NK-92 (cell line): ENCODE data around the gene GATA6.
"Not testable (repeated sequence)": the region's sequence is repeated elsewhere in the genome, so short reads cannot be mapped to it uniquely, and the experiment has no call there.

Source experiments
- DNase-seq: peaks from one replicate; lab custom pipeline; 2025; ENCODE audit not compliant: unreplicated experiment; lab: John Stamatoyannopoulos, UW

GATA6 gene

DNA sequence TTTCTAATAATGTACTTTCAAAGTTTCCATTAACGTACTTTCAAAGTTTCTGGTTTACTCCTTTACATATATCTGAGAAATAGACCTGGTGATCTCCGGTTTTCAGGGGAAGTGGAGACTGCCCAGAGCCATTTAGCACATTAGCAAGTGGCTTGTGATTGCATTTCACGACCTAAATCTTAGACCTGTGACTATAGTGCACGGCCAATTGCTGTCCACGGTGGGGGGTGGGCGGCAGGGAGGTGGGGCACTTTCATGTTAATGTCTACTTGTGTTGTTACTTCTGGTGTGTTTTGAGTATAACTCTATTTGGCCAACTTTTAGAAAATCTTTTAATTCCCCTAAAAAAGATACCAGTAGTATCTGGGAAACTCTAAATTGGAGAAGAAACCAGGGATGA lies 11.3 kb downstream of the GATA6 start:
- DNase-seq: no peak

DNA sequence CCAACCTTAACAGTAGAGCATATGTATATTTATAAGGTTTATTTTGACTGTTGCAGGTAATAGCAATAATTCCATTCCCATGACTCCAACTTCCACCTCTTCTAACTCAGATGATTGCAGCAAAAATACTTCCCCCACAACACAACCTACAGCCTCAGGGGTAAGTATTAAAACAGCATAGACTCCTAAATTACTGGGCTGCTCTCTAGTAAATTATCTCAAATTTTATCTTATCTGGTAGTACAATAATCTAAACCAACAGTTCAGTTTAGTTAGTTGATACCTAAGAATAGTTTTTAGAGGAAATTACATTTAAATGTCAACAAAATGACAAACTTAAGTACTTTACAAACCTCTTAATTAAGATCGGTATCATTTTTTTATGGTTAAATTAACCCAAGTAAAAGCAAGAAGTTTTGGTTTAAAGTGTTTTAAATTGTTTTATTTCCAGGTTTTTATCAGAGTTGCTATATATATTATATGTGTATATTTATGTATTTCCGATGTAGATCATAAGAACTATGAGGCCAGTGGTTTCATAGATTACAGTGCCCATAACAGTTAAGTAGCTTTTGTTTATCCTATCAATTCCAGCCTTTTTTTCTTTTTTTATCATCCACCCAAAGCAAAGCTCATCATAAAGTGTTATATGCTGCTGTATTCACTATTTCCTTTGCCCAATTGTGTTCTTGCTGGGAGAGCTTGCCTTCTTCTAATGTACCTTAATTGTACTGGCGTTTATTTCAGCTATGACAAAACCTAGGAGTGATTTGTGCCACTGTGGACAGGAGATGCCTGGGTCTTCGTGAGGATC lies 13.7 kb downstream of the GATA6 start:
- DNase-seq: no peak

DNA sequence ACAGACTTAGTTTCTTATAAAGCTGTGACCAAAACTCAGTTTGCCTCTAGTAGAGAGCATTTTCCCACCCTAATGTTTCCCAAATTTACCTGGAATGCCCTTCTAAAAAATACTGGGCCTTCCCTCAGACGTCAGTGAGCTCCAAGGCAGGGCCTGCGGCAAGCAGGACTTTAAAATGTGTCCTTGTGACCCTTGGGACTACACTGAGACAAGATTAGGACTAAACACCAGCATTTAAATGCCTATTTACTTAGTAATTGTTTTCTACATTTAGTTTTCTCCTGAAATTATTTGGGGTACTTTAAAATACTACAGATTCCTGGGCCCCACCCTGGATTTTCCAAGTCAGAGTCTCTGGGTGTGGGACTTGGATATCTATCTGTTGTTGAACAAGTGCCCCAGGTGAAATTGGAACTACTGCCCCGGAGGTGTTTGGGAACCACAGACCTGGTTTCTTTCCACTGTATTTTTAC lies 14.3 kb downstream of the GATA6 start:
- DNase-seq: no peak

DNA sequence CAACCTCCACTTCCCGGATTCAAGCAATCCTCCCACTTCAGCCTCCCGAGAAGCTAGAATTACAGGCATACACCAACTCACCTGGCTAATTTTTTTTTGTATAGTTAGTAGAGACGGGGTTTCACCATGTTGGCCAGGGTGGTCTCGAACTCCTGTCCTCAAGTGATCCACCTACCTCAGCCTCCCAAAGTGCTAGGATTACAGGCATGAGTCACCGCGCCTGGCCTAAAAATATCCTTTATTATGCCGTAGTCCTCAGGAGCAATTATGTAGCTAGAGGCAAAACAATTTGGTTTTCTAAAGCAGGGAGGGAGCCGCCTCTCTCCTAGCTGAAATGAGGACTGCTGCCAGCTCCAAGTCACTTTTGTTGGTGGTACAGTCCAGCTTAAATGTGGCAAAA lies 15.2 kb downstream of the GATA6 start:
- not testable (repeated sequence) for DNase-seq

DNA sequence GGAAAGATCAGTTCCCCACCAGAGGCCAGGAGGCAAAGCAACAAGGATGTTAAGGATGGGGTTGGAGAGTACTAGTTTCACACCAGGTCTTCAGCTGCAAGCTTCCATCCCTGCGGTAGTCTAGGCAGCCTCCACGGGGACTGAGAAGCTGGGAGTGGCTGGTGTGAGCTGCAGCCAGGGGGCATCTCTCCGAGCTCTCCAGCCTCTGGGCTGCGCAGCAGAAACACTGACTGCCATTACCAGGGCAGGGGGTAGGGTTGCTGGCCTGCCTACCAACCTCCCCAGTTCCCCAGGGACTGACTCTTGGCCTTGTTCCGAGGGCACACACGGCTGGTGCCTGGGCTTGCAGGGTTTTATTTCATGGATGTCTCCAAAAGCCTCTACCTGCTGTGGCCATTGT lies 15.9 kb downstream of the GATA6 start:
- DNase-seq: no peak

DNA sequence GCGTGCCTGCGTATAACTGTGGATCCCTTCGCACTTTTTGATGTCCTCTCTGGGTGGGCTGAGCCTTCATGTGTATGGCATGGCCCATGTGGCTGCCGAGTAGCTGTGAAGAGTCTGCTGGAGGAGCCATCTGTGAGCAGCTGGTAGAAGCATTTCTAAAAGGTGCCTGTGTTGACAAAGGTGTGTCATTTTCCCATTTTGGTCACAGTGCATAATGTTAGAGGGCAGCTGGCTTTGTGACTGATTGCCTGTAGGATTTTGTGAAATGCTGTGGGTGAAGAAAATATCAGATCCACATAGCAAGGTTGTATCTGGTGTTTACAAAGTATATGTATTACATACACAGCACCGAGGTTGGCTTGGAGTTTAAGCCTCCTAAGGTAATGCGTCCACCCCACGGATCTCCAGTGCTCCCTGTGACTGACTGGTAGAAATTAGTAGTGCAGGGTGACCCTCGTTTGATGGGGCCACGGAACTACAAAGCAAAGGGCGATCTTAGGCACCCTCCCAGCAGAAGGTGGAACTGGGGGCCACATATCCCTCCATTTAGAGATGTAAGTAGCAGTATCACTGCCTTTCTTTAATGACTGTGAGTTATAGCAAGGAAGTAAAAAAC lies 16.5 kb downstream of the GATA6 start:
- DNase-seq: no peak

DNA sequence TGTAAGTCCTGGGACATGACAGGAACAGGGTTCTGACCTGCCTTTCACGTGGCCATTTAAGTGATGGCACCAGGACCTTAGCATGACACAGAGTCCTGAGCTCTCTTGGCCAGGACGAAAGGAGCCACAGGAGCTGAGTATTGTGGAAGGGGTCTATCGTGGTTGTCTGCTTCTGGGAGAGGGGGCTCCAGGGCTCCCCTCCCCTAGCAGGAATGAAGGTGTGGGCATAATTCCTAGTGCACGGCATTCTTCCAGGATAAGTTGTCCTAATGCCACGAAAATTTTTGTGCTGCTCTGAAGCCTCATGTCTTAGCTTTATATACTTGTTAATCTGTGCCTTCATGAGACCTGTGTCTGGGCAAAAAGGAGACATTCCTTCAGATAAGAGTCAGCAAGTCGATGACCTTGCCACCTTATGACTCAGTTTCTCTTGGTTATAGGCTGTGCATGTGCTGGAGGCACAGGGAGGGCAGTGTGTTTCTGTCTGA lies 17.1 kb downstream of the GATA6 start:
- no peak for DNase-seq

DNA sequence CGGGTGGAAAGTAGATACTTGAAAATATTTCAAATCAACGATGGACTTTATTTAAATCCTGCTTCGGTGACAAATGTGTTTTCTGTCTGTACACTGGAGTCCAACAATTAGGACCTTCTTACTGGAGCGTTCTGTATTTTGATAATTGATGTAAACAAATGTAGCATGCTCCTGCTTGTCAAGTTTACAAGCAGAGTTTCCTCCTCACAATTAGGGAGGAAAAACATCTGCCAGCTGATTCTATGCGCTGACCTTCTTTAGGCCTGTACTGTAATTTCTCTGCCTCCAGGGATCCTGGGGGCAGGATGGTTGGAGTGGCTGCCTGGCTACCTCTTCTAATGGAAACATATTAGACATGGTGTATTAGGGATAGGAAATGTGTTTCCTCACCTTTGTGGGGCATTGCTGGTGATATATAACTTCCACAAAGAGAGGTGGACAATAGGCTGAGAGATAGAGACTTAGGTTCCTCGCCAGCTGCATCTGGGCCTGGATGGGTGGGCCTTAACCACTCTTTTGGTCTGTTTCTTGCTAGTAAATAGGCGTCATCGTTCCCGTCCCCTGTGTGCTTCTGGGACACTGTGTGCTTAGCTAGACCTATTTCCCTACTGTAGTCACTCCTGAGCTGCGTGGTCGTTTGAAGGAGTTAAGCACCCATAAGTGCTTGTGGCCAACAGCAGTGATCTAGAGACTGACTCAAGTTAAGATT lies 19.3 kb downstream of the GATA6 start:
- DNase-seq: no peak

DNA sequence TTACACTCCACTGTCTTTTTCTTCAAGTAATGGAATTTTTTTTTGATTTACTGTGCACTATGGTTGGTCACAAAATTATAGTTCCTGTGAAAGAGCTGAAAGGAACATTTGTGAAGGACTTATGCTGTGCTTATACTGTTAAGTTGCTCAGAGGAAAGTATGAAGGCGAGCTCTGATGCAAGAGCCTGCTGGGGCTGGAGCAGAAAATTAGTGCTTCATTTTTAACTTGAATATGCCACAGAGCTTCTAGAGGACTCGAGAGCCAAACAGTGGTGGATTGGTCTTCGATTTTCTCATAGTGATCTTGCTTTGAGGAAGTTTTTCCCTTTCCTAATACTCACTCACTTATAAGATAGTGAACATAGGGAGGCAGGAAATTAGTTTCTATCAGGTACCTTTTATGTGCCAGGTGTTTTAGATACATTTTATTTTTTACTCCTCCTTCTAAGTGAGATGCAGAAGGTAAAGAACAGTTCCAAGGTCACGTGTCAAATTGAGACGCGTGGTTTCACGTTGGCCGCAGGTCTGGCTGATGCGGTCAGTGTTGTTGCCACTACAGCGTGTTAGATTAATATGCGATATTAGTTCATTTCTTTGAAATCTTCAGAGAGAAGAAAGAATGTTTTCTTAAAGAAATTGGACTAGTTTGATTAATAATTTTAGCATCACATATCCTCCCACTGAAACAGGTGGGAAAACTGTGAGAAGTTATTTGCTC lies 20.2 kb downstream of the GATA6 start:
- no peak for DNase-seq

DNA sequence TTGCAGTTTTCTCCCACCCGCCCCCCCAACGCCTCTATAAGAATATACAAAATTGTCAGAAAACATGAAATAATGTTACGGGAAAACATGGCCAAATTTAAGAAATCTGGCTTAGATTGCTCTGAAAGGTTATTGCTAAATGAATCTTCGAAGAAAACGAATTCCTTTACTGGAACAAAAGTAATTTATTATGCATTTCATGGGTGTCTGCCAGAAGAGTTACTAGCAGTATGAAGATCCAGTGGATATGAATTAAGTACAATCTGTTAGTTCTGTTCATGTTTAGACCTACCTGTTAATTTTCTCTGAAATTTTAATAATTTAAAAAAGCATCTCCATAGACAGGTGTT lies 21.9 kb downstream of the GATA6 start:
- DNase-seq: no peak

DNA sequence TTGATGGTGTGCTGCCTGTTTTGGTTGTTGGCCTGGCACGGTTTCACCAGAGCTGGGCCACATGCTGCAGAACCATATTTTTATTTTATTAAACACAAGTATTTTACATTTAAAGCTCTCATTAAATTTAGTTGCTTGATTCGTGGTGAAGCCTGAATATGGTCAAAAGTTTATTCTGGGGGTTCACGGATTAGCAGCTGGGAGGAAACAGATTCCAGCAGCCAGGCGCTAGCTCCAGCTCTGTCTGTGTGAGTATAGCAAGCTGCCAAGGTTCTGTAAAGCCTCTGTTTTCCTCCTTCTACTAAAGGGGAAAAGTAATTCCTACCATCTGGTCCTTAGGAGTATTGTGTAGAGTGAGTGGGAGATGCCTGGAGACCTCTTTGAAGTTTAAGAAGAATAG lies 22.5 kb downstream of the GATA6 start:
- no peak for DNase-seq

DNA sequence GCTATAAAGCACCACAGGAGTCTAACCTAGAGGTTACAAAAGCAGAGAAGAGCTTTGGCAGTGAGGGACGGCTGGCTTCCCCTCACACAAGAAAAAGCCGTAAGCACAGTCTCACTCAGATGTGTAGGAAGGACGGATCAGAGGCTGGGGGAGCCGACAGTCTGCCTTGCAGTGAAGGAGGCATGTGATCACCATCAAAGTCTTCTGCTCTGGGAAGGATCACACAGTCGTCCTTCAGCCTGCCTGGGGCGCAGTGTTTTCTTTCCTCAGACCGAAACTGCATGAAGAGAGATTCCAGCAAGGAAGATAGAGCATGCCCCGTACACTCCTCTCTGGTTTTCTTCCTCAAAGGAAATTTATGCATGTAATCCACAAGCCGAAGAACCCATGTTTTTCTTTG lies 24.1 kb downstream of the GATA6 start:
- DNase-seq: no peak

DNA sequence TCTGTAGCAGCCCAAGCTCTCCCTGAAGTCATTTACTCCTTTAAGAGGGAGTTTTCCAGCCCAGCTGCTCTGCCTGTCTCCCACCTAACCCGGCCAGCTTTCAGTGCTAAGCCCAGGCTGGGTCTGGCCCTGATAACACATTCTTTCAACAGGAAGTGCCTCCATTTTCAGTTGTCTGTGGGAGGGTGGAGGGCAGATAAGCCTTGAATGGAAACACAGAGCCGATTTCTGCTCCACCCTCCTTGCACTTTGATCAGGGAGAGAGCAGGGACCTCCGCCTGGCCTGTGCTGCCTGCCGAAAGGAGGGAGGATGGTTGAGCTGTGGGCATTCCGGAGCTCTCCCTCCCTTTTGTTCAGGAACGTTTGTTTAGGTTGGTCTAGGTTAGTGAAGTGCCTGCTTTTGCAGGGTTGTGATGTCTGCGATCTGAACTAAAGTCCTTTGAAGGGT lies 24.8 kb downstream of the GATA6 start:
- DNase-seq: no peak

DNA sequence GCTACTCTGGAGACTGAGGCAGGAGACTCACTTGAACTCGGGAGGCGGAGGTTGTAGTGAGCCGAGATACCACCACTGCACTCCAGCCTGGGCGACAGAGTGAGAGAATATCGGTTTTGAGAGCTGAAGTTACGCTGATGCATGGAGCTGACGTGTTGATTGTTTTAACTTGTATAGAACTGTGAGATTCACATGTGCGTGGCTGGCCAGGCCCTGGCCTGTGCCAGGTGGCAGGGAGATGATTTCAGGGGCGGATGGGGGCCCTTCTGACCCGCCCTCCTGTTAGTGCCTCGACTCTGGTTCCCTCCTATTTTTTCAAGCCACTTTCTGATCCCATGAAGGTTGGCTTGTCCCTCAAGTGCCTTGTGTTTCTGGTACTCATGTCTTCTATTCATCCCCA lies 25.7 kb downstream of the GATA6 start:
- no peak for DNase-seq

DNA sequence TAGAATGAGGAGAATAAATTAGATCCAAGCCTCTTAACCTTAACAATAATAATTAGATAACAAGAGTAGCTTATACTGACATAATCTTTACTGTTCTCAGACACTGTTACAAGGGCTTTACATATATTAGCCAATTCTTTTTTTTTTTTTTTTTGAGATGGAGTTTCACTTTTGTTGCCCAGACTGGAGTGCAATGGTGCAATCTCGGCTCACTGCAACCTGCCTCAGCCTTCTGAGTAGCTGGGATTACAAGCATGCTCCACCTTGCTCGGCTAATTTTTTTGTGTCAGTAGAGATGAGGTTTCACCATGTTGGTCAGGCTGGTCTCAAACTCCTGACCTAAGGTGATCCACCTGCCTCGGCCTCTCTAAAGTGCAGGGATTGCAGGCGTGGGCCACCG lies 27.6 kb downstream of the GATA6 start:
- DNase-seq: not testable (repeated sequence)

DNA sequence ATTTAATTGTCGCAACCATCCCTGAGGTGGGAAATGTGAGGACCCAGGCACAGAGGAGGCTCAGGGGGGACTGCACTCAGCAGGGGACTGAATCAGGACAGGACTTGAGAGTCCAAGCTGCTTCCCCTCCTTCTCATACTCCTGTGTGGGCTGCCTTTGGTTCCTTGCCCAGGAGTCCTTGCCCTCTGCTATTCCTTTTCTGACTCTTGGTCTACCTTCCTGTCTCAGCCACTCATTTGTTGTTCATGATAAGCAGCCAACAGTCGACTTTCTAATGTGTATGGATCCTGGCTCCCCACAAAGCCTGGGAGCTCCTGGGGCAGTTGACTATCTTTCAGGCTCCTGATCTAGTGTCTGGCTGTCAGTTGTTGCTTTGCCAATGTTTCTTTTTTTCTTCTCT lies 28.3 kb downstream of the GATA6 start:
- DNase-seq: no peak

DNA sequence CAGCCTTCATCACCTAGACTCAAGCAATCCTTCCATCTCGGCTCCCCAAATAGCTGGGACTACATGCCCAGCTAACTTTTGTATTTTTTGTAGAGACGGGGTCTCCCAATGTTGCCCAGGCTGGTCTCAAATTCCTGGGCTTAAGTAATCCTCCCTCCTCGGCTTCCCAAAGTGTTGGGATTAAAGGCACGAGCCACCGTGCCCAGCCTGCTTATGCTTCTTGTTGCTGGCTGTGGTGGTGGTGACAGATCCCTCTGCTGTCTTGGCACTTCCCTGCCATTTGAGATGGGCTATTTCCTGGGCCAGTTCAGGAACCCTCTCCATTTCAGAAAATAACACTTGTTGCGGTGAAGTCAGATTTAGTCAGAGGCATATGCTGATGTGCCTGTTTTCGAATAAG lies 28.8 kb downstream of the GATA6 start:
- DNase-seq: no peak

DNA sequence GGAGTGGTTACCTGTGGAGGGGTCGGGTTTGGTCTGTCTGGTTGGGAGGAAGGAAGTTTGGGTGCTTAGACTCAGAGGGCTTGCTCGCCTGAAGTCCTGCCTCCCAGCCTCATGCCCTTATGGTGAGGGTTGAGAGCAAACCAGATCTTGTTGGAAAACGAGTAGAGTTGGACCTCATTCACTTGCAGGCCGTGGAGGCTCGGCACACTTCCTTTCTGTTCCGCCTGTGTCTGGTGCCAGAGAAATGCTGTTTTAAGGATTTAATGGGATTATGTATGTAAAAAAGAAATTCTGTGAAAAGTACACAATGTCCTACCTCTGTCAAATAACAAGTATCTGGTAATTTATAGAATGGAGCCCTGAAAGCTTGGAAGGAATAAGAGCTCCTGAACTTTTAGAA lies 29.6 kb downstream of the GATA6 start:
- no peak for DNase-seq

DNA sequence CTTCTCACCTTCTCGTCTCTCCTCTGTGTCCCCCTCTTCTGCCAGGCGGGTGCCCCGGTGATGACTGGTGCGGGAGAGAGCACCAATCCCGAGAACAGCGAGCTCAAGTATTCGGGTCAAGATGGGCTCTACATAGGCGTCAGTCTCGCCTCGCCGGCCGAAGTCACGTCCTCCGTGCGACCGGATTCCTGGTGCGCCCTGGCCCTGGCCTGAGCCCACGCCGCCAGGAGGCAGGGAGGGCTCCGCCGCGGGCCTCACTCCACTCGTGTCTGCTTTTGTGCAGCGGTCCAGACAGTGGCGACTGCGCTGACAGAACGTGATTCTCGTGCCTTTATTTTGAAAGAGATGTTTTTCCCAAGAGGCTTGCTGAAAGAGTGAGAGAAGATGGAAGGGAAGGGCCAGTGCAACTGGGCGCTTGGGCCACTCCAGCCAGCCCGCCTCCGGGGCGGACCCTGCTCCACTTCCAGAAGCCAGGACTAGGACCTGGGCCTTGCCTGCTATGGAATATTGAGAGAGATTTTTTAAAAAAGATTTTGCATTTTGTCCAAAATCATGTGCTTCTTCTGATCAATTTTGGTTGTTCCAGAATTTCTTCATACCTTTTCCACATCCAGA lies 31.3 kb downstream of the GATA6 start:
- no peak for DNase-seq

DNA sequence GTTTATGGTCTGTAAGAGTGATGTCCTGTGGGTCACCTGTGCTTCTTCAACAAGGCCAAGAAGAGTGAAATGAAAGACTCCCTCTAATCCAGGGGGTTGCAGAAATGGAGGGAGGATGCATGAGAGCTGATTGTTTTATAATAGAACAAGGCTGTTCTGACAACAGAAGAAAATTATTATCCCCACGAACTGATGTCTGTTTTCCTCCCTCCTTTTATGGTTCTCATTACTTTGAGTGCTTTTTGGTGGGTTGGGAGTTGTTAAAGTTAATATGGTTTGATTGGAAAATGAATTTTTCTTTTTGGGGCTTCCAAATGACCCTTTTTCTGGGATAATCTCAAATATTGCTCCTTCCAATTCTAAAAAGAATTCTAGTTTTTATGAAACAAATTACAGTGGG lies 33.6 kb downstream of the GATA6 start:
- DNase-seq: no peak
